Measurements from ENCODE around the gene MTA3.

Gene MTA3

DNA sequence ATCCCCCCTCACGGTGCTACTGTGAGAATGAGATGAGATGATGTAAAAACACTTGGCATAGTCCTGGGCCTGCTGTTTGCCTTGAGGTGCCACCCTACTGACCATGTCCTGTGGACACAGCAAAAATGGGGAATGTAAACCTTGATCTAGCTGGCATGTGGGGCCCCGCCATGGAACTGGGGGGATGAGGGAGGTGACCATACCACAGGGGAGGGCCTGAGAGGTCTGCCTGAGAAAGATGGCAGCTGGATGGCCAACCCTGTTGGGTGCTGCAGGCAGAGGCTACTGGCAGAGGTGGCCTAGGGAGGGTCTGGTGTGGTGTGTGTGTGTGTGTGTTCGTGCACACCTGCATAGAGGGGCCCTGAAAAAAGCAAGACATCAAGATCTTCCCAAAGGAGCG is 223.2 kb downstream of the MTA3 start:
- no peak for DNase-seq

DNA sequence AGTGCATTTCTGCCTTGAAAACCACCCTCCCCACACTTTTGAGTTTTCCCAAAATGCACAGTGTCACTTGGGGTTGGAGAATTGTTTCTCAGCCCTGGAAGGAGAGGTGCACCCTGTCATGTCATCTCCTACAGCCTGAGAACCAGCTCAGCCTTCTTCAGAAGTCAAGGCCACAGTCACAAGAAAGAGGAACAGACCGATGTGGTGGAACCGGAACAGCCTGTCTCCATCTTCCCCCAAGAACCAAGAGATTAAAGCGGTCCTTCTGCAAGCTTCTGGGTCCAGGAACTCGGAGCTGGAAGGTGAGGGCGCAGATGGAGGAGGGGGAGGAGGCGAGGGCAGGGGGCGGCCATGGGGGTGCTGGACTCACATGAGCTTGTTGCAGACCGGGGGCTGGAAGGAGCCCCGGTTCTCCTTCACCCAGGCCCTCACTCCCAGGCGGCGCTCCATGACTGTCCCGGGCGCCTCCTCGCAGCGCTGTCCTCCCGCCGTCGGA is 223.7 kb downstream of the MTA3 start:
- DNase-seq: peak; percentile 77

DNA sequence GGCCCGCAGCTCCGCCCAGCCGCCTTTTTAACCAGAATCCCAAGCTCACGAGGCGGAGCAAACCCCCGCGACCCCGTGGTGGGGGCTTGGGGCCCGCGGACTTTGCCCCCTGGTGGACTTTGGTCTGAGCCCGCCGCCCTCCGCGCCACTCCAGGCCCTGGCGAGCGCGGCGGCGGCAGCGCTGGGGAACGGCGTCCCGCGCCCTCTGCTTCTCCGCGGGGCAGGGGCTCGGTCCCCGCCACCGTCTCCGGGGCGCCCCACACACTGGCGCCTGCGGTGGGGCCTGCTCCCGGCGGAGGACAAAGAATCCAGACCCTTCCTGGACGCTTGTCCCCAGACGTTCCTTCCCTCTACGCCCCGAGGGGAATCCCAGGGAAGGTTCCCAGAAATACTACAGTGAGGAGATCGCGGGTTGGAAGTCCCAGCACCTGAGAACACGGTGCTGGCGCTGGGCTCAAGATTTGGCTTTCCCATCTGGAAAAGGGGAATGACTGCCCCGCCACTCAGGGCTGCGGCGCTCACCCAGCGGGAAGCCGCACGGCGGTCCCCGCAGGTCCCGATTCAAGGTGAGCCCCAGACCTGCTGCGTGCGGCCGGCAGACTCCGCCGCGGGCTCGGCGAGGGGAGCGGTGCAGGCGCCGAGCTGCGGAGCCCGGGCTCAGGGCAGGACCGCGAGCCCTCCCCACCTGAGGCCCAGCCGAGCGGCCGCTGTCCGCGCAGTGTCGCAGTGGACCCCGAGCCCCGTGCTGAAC is 224.3 kb downstream of the MTA3 start, which contains the start of gene HAAO:
Gene HAAO (minus strand): TSS at position 1 of the 751 bp plus-strand sequence. CDS start 47 bp downstream, outside the sequence.
- DNase-seq: peak; percentile 62

DNA sequence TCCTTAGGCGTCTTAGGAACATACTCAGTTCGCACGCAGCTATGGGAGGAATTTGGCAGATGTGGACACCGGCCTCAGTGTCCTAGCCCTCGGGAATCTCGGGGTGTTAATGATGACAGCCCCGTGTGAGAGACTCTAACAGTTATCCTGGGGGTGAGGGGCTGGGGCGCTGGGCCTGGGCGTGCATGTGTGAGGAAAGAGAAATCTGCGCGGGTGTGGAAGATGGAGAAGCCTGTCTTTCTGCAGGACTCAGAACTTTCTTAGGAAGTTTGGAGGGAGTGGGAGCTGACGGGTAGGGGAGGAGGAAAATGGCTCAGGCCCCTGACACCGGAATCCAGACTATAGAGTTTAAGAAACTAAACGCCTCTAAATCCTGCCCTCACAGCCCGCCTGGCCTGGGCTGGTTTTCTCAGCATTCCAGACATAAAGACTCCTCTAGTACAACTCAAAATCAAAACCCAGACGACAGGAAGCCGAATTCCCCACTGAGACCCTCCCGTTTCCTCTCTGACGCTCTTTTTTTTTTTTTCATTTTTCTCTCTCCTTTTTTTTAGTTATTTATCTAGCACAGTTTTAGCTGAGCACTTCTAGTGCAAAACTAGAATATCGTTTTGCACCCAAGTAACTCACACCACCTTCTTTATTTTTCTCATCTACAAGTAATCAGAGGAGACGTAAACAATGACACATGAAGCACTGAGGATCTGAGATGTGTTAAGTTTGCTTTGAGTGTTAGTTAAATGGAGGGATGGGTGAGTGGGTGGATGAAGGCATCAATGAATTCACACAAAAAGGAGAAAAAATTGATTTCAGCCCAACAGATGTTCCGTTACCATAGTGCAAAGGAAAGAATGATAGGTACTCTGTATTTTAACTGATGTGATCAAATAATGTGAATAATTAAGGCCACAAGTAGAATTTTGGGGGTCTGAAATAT is 225.2 kb downstream of the MTA3 start:
- DNase-seq: no peak

DNA sequence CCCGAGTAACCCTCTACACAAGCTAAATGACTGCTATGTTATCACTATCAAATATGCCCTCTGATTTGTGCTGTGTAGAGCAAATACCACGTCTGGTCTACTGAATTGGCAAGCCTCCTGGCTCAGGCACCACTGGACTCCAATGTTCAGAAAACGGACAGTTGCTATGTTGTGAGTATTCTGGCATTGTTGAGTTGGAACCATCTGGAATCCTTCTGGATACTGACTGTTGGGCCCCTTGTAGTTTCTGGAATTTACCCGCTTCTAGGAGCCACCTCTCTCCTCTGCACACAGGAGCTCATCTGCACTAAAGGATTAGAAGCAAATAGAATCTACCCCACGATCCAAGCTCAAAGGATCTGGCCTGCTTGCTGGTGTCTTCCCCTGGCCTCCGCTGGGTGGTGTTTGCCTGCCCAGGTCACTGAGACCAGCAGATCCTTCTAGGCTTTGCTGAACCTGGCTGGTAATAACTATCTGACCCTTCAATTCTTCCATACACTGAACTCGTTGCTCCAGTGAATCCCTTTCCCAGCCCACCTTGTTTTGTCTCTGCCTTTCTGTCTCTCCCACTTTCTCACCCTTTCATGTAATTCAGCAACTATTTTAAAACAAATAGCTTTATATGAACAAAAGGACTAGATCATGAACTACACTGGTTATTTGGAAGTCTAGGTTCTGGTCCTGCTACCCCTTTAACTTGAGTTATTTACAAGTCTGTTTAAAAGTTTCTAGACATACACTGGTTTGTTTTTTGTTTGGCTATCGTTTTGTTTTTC is 226.0 kb downstream of the MTA3 start:
- no peak for DNase-seq

DNA sequence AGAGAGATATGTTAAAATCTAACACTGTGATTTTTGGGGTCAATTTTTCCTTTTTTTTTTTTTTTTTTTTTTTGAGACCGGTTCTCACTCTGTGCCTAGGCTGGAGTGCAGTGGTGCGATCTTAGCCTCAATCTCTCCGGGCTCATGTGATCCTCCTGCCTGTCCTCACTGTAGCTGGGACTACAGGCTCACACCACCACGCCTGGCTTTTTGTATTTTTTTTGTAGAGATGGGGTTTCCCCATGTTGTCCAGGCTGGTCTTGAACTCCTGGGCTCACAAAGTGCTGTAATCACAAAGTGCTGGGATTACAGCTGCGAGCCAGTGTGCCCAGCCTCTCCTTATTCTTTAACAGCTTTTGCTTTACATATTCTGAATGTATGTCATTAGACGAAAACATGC is 226.8 kb downstream of the MTA3 start:
- DNase-seq: no peak

DNA sequence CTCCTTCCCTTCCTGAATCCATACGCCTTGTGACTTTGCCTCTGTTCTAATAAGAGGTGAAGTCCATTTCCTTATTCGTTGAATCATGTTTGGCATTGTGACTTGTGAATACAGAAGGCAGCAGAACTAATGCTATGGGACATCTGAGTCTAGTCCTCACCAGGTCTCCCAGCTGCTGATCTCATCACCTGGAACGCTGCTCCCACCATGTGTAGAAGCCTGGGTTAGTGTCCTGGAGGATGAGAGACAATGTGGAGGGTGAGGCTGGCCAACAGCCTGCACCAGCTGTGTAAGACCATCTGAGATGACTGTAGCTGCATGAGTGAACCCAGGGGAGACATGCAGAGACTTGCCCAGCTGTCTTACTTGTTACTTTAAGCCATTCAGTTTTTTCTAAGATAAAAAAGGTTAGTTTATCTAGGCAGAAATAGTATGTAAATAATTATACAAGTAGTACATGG is 227.4 kb downstream of the MTA3 start:
- no peak for DNase-seq

DNA sequence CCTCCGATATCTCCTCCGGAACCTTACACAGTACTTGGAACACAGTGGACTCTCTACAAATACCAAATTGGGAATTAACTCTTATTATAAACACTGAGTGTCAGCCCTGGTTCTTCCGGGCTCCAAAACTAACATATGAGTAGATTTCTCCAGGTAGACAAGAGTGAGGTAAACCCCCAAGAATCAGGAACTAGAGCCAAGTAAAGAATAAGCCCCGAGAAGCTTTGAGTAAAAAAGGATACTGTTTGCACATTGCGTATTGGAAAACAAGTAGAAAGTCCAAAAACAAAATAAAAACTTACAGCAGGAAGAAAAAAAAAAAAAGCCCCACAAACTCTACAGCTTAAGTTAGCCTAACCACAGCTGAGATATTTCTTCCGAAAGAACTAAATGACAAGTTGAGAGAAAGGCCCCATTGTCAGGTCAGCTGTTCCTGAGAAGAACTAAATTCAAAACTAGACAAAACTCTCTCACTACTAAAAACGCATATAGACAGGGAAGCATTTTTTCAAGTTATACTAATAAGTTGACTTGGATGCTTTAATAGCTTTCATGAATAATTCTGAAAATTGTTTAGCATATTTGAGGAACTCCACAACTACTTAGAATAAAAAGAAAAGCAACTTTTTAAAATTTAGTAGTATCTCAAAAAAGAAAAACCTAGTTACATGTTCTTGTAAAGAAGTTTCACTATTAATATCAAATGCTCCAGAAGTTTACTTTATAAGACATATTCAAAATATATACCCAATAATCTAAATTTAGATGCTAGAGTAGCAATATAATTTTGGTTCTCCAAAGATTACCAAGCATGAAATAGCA is 228.2 kb downstream of the MTA3 start:
- no peak for DNase-seq

DNA sequence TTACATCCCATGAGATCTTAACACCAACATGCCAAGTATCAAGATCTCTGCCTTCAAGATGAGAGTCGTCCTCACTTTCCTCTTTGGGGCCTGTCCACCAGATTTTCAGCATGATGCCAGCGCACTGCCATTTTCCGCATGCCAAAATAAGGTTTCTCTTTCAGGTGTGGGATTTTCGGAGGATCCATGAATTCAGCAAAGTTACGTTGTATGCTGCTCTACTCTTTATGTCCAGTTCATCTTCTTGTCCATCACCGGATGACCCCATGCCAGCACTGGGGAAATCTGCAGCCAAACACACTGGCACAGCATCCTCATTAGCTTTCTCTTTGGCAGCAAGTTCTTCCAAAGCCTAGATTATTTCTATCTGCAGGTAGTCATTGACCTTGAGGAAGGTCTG is 228.8 kb downstream of the MTA3 start:
- DNase-seq: no peak

DNA sequence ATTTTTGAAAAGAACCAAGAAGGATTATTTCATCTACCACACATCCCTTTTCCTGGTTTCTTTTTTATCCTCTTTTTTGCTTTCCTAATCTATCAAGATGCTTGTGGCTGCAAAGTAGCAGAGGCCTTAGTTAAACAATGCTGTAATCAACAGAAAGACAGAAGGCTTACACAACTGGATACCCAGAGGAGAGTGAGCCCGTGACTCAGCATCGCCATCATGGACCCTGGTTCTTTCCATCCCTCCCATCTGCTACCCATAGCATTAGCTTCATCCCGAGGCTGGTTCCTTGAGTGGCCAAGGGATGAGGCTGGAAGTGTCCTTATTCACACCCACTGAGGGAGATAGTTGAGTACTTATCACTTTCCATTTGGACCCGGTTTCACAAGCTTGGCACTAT is 231.4 kb downstream of the MTA3 start:
- DNase-seq: no peak

DNA sequence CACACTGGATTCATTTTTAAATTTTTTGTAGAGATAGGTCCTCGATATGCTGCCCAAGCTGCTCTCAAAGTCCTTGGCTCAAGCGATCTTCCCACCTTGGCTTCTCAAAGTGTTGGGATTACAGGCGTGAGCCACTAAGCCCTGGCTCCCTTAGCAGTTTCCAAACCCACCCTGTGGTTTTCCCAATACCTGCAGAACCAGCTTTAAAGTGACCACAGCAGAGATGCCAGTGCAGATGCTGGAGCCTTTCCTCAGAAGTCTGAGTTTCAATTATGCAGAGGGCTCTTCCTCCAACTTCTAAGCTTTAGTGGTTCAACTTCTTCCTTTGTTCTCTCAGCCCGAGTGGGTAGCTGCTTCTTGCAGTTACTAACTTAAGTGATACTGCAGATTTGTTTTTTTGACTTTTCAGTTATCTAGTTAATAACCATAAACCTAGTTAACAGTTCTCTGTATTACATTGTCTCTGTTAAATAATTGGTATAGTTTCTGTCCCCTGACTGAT is 232.1 kb downstream of the MTA3 start:
- DNase-seq: no peak

DNA sequence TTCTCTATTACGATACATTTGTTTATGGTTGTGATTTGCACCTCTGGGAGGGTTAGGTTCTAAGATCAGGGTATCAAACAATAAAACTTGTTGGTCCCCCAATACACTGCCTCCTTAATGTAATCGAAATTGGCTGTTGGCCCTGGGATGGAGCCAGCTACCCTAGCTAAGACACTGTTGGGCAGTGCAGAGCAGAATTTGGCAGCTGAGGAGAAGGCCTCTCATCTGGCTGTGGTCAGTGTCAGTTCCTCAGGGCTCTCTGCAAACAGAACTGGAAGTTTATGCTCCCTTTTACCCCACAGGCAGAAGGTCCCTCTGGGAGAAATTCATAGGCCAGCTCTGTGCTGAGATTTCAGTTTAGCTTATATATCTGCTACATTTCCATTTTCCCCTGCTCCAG is 232.5 kb downstream of the MTA3 start:
- DNase-seq: no peak

DNA sequence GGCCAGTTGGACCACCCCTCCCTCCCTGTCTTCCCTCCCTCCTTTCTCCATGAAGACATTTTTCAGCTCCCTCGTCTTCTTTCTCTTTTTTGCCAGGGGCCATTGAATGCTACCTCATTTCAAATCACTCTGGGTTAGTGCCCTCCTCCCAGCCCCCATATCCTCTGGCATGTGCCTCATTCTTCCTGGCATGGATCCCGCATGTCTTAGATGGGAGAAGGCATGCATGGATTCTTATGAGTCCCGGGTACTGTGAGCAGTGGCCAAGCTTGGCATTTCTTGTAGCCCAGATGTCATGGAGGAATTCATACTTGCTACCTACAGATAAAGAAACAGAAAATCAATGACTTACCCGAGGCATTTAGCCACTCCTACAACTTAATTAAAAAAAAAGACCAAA is 232.9 kb downstream of the MTA3 start:
- DNase-seq: no peak

DNA sequence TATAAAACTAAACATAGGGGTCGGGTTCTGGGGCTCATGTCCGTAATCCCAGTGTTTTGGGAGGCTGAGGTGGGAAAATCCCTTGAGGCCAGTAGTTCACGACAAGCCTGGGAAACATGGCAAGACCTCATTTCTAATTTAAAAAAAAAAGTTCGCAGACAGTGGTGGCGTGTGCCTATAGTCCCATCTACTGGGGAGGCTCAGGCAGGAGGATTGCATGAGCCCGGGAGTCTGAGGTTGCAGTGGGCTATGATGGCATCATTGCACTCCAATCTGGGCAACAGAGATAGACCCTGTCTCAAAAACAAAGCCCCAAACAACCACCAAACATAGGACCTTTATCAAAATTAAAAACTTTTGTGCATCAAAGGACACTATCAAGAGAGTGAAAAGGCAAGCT is 233.7 kb downstream of the MTA3 start:
- DNase-seq: no peak

DNA sequence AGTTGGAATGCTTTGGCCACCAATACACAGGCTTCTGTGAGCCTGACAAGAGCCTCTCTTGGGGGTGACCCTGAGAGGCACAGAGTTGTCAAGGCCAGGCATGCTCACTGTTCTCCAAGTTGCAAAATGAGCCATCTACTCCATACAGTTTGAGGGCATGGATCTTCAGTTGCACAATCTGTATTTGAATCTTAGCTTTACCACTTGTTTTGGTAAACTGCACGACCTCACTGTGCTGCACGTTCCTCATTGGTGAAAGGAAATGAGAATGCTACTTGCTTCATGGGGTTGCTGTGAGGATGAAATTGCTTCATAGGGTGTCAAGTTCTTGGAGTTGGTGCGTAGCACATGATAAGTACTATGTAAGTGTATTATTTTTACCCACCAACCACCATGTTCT is 235.9 kb downstream of the MTA3 start:
- peak; percentile 74 for DNase-seq

DNA sequence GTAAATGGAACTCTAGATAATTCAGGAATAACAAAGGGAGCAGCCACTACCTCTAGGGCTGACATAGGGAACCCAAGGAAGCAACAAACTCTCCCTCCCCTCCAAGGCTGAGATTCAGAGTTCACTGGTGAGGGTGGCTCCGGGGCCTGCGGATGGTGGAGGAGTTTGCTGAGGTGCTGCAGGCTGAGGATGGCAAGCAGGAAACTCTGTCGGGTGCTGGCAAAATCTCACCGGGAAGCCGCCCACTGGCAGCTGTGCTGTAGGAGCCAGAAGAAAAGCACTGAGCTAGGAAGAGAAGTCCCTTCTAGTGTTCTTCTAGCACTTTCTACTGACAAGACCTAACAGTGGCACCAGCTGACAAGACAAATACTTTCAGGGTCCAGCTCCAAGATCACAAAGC is 236.5 kb downstream of the MTA3 start:
- no peak for DNase-seq

Measured in hematopoietic multipotent progenitor cell treated with erythropoietin and hydrocortisone succinate and interleukin-3 and kit ligand, for 4 days (in vitro differentiated cells).